ENCODE measurements around the gene LRRC8B. TPM values are rescaled to one million over a fixed set of nuclear protein-coding genes. Genes with fewer than 3 reads are reported as not detected.

LRRC8B gene
- polyA plus RNA-seq, 3 donors = 4.5 to 9.1 (median 7.9) TPM

- H4K20me1 ChIP-seq (ENCODE audit: insufficient read depth, low read length) = peaks cover 49% of the 10 kb centered on the region
- H3K9me3 ChIP-seq (replicated peaks in 1 of 2; ENCODE audit: control insufficient read depth in 1 of 2, insufficient read depth in 1 of 2, low read length in 2 of 2) = no peaks in the 10 kb centered on the region
- intact Hi-C loops (cut with micrococcal nuclease) = loop anchor here (1.0 to 10.0 kb wide), 5 partner anchors 33 to 361 kb away; partner anchors contain the start of gene ZNF326 (in 2 of the 2)
- peak overlapping the region; percentile 53 to 94 for H3K27ac ChIP-seq (ENCODE audit: low read depth in 1 of 2, low read length in 2 of 2)
- DNase-seq = peak in 1 of 3 donors; percentile 18
- H2AFZ ChIP-seq (ENCODE audit: insufficient read depth, low read depth, low read length, poor library complexity, severe bottlenecking) = peak overlapping the region; percentile 88
- Mint-ChIP-seq H3K4me3 (peak overlapping the region; percentile 91 to 95), H3K9me3 (no peaks in the 10 kb centered on the region), H3K27ac (peak overlapping the region; percentile 88 to 94 (median 90)), H3K27me3 (ENCODE audit: low read depth in 3 of 3) (no peaks in the 10 kb centered on the region), H3K36me3 (peaks cover 6 to 8% of the 10 kb centered on the region in 2 donors), H3K4me1 (peaks cover 63% of the 10 kb centered on the region)
- peak overlapping the region; percentile 82 for H3K4me2 ChIP-seq (replicated peaks; ENCODE audit: extremely low read depth, low read length, poor library complexity, severe bottlenecking)
- H3K9ac ChIP-seq (ENCODE audit: insufficient read depth, low read length, poor library complexity, severe bottlenecking) = peak overlapping the region; percentile 95
- H3K4me1 ChIP-seq (ENCODE audit: control insufficient read depth in 1 of 2, insufficient read depth in 2 of 2, low read length in 2 of 2) = peaks cover 37 to 59% of the 10 kb centered on the region in 2 donors
- peaks cover 84% of the 10 kb centered on the region for H3K79me2 ChIP-seq (ENCODE audit: insufficient read depth, low read length)
- H3K4me3 ChIP-seq (replicated peaks in 1 of 3; ENCODE audit: low read depth in 2 of 3, low read length in 3 of 3) = peak overlapping the region; percentile 89 to 93 (median 92)
- TF ChIP-seq, protein P1, sequence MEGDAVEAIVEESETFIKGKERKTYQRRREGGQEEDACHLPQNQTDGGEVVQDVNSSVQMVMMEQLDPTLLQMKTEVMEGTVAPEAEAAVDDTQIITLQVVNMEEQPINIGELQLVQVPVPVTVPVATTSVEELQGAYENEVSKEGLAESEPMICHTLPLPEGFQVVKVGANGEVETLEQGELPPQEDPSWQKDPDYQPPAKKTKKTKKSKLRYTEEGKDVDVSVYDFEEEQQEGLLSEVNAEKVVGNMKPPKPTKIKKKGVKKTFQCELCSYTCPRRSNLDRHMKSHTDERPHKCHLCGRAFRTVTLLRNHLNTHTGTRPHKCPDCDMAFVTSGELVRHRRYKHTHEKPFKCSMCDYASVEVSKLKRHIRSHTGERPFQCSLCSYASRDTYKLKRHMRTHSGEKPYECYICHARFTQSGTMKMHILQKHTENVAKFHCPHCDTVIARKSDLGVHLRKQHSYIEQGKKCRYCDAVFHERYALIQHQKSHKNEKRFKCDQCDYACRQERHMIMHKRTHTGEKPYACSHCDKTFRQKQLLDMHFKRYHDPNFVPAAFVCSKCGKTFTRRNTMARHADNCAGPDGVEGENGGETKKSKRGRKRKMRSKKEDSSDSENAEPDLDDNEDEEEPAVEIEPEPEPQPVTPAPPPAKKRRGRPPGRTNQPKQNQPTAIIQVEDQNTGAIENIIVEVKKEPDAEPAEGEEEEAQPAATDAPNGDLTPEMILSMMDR (IDR thresholded peaks at IDR 0.05) = no peak
- no peaks in the 10 kb centered on the region for H3K27me3 ChIP-seq (ENCODE audit: control insufficient read depth in 2 of 2, insufficient read depth in 2 of 2, low read length in 2 of 2)
- WGBS (ENCODE audit: insufficient coverage) = 0% methylated on average over 15 of the region's 32 CpGs
- H3K36me3 ChIP-seq (replicated peaks in 1 of 2; ENCODE audit: control insufficient read depth in 1 of 2, insufficient read depth in 2 of 2, low read length in 2 of 2) = no peaks in the 10 kb centered on the region
Observed at GRCh38 chr1:89633800-89634625, 109.4 kb downstream of the LRRC8B start.

DNA sequence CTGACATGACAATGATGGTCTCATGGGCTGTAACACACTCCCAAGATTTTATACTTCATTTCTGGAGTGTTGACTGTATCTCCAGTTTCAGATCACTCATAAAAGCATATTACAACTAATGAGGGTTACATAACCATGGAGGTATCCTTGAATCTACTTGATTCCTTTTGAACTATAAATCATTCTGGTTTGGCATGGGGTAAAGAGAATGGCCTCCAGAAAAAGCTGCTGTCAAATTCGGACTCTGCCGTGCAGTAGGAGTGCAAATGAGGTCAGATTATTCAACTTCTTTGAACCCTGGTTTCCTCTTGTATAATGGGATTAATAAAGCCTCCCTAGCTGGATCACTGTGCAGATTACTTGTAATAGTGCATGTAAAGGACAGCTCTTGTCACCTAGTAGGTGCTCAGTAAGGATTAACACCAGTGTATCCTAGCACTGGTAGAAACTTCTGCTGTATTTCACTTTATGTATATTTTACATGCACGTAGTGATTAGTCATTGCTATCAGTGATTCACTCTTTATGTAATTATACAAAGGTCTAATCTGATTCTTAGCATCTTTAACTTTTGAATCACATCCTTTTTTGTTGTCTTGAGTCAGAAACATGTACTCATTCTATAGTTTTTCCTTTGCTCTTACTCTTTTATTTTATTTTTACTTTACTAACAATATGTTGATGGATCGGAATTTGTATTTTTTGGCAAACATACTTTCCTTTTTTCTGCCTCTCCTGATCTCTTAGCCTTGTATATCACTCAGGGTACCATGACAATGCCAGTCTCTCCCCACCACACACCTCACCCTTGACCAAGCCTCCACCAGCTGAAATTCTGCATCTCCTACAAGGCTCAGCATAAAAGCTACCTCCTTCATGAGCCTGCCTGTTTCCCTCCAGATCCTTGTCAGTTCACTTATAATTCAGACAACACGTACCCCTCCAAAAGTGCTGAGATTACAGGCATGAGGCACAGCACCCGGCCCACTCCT lies 111.5 kb downstream of the LRRC8B start:
- no peak overlapping the region for H3K9ac ChIP-seq (ENCODE audit: insufficient read depth, low read length, poor library complexity, severe bottlenecking)
- WGBS (ENCODE audit: insufficient coverage) = 90% methylated on average over 2 of the region's 6 CpGs
- no peaks in the 10 kb centered on the region for H3K27me3 Mint-ChIP-seq (ENCODE audit: low read depth in 3 of 3)
- peaks cover 3 to 6% of the 10 kb centered on the region in 2 donors for H3K36me3 Mint-ChIP-seq
- H3K4me1 ChIP-seq (ENCODE audit: control insufficient read depth in 1 of 2, insufficient read depth in 2 of 2, low read length in 2 of 2) = peaks cover 49 to 77% of the 10 kb centered on the region in 2 donors
- H3K4me3 ChIP-seq (replicated peaks in 1 of 3; ENCODE audit: low read depth in 2 of 3, low read length in 3 of 3) = peak overlapping the region in 1 of 3 experiments; percentile 93
- no peaks in the 10 kb centered on the region for H3K9me3 Mint-ChIP-seq
- intact Hi-C loops (cut with micrococcal nuclease) = loop anchor here (10.0 kb wide), 1 partner anchor 359 kb away; the partner anchor contains the start of gene ZNF326 (in 2 of the 2)
- peak; percentile 28 to 65 (median 64) for DNase-seq
- H3K4me2 ChIP-seq (replicated peaks; ENCODE audit: extremely low read depth, low read length, poor library complexity, severe bottlenecking) = peak overlapping the region; percentile 82
- TF ChIP-seq, protein P1 (IDR thresholded peaks at IDR 0.05) = no peak
- no peak overlapping the region for H2AFZ ChIP-seq (ENCODE audit: insufficient read depth, low read depth, low read length, poor library complexity, severe bottlenecking)
- H3K4me3 Mint-ChIP-seq = peak overlapping the region; percentile 13 to 53
- H3K36me3 ChIP-seq (replicated peaks in 1 of 2; ENCODE audit: control insufficient read depth in 1 of 2, insufficient read depth in 2 of 2, low read length in 2 of 2) = no peaks in the 10 kb centered on the region
- no peaks in the 10 kb centered on the region for H3K27me3 ChIP-seq (ENCODE audit: control insufficient read depth in 2 of 2, insufficient read depth in 2 of 2, low read length in 2 of 2)
- H3K27ac Mint-ChIP-seq = peak overlapping the region; percentile 11 to 80 (median 72)
- peaks cover 95% of the 10 kb centered on the region for H3K79me2 ChIP-seq (ENCODE audit: insufficient read depth, low read length)
- H3K27ac ChIP-seq (ENCODE audit: low read depth in 1 of 2, low read length in 2 of 2) = peak overlapping the region in 1 of 2 donors; percentile 76
- H4K20me1 ChIP-seq (ENCODE audit: insufficient read depth, low read length) = peaks cover 70% of the 10 kb centered on the region
- no peaks in the 10 kb centered on the region for H3K9me3 ChIP-seq (replicated peaks in 1 of 2; ENCODE audit: control insufficient read depth in 1 of 2, insufficient read depth in 1 of 2, low read length in 2 of 2)
- H3K4me1 Mint-ChIP-seq = peaks cover 65% of the 10 kb centered on the region
